ENCODE data around the gene AATF.

GRCh38 chr17:37050920-37051319 lies 102.2 kb downstream of the AATF start:
- TF ChIP-seq EP300 (conservative IDR thresholded peaks at IDR 0.05; ENCODE audit: poor library complexity, severe bottlenecking) (no peak), EZH2 (IDR thresholded peaks at IDR 0.05; ENCODE audit: borderline replicate concordance, insufficient read depth, low read length, poor library complexity, severe bottlenecking) (no peak), POLR2AphosphoS5 (IDR thresholded peaks at IDR 0.05) (no peak), CTCF (IDR thresholded peaks at IDR 0.05; ENCODE audit: poor library complexity, severe bottlenecking) (no peak), RAD21 (conservative IDR thresholded peaks at IDR 0.05) (no peak), TAF1 (IDR thresholded peaks at IDR 0.05; ENCODE audit: low read depth) (no peak), MXI1 (conservative IDR thresholded peaks at IDR 0.05; ENCODE audit: poor library complexity, severe bottlenecking) (no peak), REST (IDR thresholded peaks at IDR 0.05; ENCODE audit: borderline replicate concordance) (no peak), SMC3 (conservative IDR thresholded peaks at IDR 0.05; ENCODE audit: poor library complexity) (no peak)
